ENCODE results near the gene AKT2.

AKT2 gene

DNA sequence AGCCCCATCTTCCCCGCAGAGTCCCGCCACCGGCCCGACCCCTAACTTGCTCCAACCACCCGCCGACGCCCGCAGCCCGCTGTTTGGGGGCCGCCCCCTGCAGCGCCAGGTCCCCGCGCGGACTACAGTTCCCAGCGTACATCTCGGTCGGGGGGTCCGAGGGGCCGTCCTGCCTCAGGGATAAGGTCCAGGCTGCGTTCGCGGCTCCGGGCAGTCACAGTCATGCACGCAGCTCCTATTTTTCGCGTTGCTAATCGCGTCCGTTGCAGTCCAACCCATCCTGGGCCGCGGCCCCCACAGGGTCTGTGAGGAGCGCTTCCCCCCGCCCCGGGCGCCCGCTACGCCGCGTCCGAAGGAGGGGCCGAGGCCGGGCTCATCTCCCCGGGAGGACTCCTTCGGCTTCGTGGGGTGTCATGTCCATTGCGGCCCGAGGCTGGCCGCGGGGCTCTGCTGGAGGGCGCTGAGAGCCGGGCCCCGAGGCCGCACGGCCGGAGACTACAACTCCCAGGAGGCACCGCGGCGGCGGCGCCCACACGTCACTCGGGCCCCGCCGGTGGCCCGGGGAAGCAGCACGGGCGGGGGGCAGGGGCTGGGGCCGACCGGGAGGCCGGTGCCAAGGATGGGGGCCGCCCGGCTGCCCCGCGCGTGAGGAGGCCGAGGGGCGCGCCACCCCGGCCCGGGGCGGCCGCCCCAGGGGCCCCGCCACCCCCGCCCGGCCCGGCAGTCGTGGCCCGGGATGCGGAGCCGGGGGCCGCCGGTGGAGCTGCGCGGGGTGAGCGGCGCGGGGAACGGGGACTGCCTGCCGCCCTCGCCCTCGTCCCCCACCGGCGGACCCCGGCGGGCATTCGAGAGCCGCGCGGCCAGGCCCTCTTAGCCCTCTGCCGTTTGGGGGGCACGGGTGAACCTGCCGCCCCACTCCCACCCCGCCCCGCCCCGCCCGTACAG, 94.0 kb downstream of the AKT2 start, which contains the start of gene MAP3K10:
TSS of gene MAP3K10 (plus strand) at position 536 of the 945 bp plus-strand sequence. CDS start 606 bp downstream, outside the sequence.
- peak; percentile 57 for DNase-seq (ENCODE audit: low read depth)

DNA sequence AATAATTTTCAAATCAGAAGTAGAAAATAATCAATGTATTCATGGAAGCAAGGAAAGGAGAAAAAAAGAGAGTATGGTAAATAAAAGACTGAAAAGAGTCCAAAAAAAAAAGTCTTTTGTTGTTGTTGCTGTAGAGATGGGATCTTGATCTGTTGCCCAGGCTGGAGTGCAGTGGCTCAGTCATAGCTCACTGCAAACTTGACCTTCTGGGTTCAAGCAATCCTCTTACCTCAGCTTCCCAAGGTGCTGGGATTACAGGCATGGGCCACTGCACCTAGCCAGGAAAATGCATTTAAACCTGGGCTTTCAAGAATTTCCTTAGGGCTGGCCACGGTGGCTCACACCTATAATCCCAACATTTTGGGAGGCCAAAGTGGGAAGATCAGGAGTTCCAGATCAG, 100.9 kb downstream of the AKT2 start:
- DNase-seq (ENCODE audit: low read depth): no peak

Data from iris pigment epithelial cell (primary cell).